GM19351 (cell line): ENCODE results near the gene VTI1A.
"Not testable (repeated sequence)": the region's sequence is repeated elsewhere in the genome, so short reads cannot be mapped to it uniquely, and the experiment has no call there.

Source experiments
- ATAC-seq: cut with Tn5 transposase; IDR thresholded peaks from one replicate; pipeline ENCODE4 v1.9.1; 2021; ENCODE audit warnings: mild to moderate bottlenecking, moderate library complexity; ENCODE audit not compliant: unreplicated experiment

Gene VTI1A

GRCh38 chr10:112848228-112848627 lies 401.2 kb downstream of the VTI1A start:
- ATAC-seq = no peak

GRCh38 chr10:112848868-112849430 lies 401.9 kb downstream of the VTI1A start:
- no peak for ATAC-seq

GRCh38 chr10:112849546-112849945 lies 402.5 kb downstream of the VTI1A start:
- ATAC-seq = no peak

GRCh38 chr10:112851181-112851580 lies 404.2 kb downstream of the VTI1A start:
- ATAC-seq = no peak

- no peak for ATAC-seq
Observed at GRCh38 chr10:112851588-112852211, 404.7 kb downstream of the VTI1A start.

GRCh38 chr10:112852306-112852705 lies 405.3 kb downstream of the VTI1A start:
- no peak for ATAC-seq

GRCh38 chr10:112855134-112855533 lies 408.1 kb downstream of the VTI1A start:
- ATAC-seq = no peak

GRCh38 chr10:112857493-112857892 lies 410.5 kb downstream of the VTI1A start:
- no peak for ATAC-seq

GRCh38 chr10:112858986-112859651 lies 412.1 kb downstream of the VTI1A start:
- no peak for ATAC-seq

GRCh38 chr10:112859793-112860192 lies 412.8 kb downstream of the VTI1A start:
- no peak for ATAC-seq

GRCh38 chr10:112863461-112863860 lies 416.4 kb downstream of the VTI1A start:
- not testable (repeated sequence) for ATAC-seq
